ENCODE data around the gene HAGHL. TPM values are rescaled to one million over a fixed set of nuclear protein-coding genes. Genes with fewer than 3 reads are reported as not detected.
"Not testable (repeated sequence)": the region's sequence is repeated elsewhere in the genome, so short reads cannot be mapped to it uniquely, and the experiment has no call there.

Gene HAGHL
- total and polyA plus RNA-seq, 2 donors (not counting 1 experiment from before 2014, with no cell fraction given) = 3.7 to 16.3 TPM

- H3K27ac ChIP-seq (ENCODE audit: insufficient read depth, low read length); H3K79me2 ChIP-seq (ENCODE audit: control insufficient read depth, insufficient read depth, low read length); H3K4me2 ChIP-seq (ENCODE audit: extremely low read depth, insufficient read depth, low read length): not testable (repeated sequence)
Measured at GRCh38 chr16:712740-713250, 14.1 kb upstream of the HAGHL start.

GRCh38 chr16:714079-714478, 12.8 kb upstream of the HAGHL start:
- Histone ChIP-seq H3K4me1 (ENCODE audit: control insufficient read depth, extremely low read depth, insufficient read depth, low read length) (peaks cover 14% of the 10 kb centered on the region), H2AFZ (ENCODE audit: low read length) (no peak overlapping the region), H3K4me2 (ENCODE audit: extremely low read depth, insufficient read depth, low read length) (no peak overlapping the region), H3K9me3 (ENCODE audit: control insufficient read depth, insufficient read depth, low read depth, low read length) (no peaks in the 10 kb centered on the region), H3K79me2 (ENCODE audit: control insufficient read depth, insufficient read depth, low read length) (no peaks in the 10 kb centered on the region), H4K20me1 (ENCODE audit: control insufficient read depth, extremely low read depth, insufficient read depth, low read length) (no peaks in the 10 kb centered on the region), H3K9ac (ENCODE audit: insufficient read depth, low read length) (no peak overlapping the region), H3K36me3 (ENCODE audit: control insufficient read depth, insufficient read depth, low read length) (no peaks in the 10 kb centered on the region), H3K27ac (ENCODE audit: insufficient read depth, low read length) (no peak overlapping the region), H3K27me3 (ENCODE audit: control insufficient read depth, insufficient read depth, low read length) (no peaks in the 10 kb centered on the region), H3K4me3 (replicated peaks in 1 of 4; ENCODE audit: control extremely low read depth in 1 of 4, insufficient read depth in 1 of 4, low read depth in 3 of 4, low read length in 4 of 4) (no peak overlapping the region)
- DNase-seq (ENCODE audit: low read depth in 2 of 2) = no peak
- no peak for TF ChIP-seq CTCF (conservative IDR thresholded peaks at IDR 0.05 in 1 of 2, IDR thresholded peaks at IDR 0.05 in 1 of 2; ENCODE audit: low read depth in 1 of 2, low read length in 2 of 2)
- TF ChIP-seq EZH2 (IDR thresholded peaks at IDR 0.05; ENCODE audit: low read length, missing control alignments) = no peak

More at GRCh38 chr16:712740-713250, 14.1 kb upstream of the HAGHL start:
- not testable (repeated sequence) for H3K9ac ChIP-seq (ENCODE audit: insufficient read depth, low read length); H2AFZ ChIP-seq (ENCODE audit: low read length); H3K36me3 ChIP-seq (ENCODE audit: control insufficient read depth, insufficient read depth, low read length); H3K4me3 ChIP-seq (replicated peaks in 1 of 4; ENCODE audit: control extremely low read depth in 1 of 4, insufficient read depth in 1 of 4, low read depth in 3 of 4, low read length in 4 of 4); H3K27me3 ChIP-seq (ENCODE audit: control insufficient read depth, insufficient read depth, low read length); H3K9me3 ChIP-seq (ENCODE audit: control insufficient read depth, insufficient read depth, low read depth, low read length); H4K20me1 ChIP-seq (ENCODE audit: control insufficient read depth, extremely low read depth, insufficient read depth, low read length)
- DNase-seq (ENCODE audit: low read depth in 2 of 2) = peak; percentile 89 to 93
- peaks cover 13% of the 10 kb centered on the region for H3K4me1 ChIP-seq (ENCODE audit: control insufficient read depth, extremely low read depth, insufficient read depth, low read length)
- TF ChIP-seq CTCF (conservative IDR thresholded peaks at IDR 0.05 in 1 of 2, IDR thresholded peaks at IDR 0.05 in 1 of 2; ENCODE audit: low read depth in 1 of 2, low read length in 2 of 2) = peak in 1 of 2 donors; percentile 36

DNA sequence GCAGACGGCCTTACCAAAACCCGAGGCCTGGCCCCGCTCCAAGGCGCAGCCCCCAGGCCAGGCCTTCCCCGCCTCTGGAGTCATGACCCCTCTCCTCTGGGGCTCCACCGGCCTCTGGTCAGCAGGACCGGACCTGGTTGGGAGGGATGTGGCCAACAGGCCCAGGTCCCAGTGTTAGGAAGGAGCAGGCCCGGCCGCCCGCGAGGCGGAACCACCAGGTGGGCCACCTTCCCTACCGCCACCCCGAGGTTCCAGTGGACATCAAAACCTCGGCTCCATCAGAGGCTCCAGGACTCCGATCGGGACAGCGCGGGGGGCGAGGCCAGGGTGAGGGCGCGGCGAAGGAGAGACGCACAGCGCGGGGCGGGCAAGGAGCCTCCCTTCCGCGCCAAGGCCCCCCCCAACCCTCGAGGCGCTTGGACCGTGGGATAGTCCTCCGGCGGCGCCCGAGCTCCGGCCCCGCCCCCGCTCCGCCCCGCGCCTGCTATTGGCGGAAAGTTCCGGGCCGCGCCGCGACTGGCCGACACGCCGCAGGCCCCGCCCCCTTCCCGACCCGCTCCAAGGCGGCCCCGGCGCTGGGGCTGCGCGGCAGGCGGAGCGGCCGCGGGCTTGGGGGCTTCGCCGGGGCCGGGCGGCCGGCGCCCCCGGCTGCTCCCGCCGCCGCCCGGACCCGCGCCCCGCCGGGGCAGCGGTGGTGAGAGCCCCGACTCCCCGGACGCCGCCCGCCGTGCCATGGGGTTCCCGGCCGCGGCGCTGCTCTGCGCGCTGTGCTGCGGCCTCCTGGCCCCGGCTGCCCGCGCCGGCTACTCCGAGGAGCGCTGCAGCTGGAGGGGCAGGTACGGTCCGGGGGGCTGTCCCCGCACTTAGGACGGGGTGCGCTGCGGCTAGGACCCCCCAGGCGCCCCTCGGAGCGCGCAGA, 12.1 kb upstream of the HAGHL start, which contains the start of gene METRN:
Gene METRN, plus strand, starts transcription at position 561 of the 919 bp plus-strand sequence. Its CDS starts 172 bp downstream, at position 733.
- peak; percentile 76 to 81 for DNase-seq (ENCODE audit: low read depth in 2 of 2)
- Histone ChIP-seq H3K4me3 (replicated peaks in 1 of 4; ENCODE audit: control extremely low read depth in 1 of 4, insufficient read depth in 1 of 4, low read depth in 3 of 4, low read length in 4 of 4) (peak within 1 kb of the TSS; percentile 27 to 64 (median 48)), H3K4me2 (ENCODE audit: extremely low read depth, insufficient read depth, low read length) (peak within 1 kb of the TSS; percentile 80), H3K27me3 (ENCODE audit: control insufficient read depth, insufficient read depth, low read length) (no peaks in the 10 kb centered on the region), H2AFZ (ENCODE audit: low read length) (no peak within 1 kb of the TSS), H3K27ac (ENCODE audit: insufficient read depth, low read length) (peak within 1 kb of the TSS; percentile 20), H3K36me3 (ENCODE audit: control insufficient read depth, insufficient read depth, low read length) (no peaks in the 10 kb centered on the region), H3K79me2 (ENCODE audit: control insufficient read depth, insufficient read depth, low read length) (no peaks in the 10 kb centered on the region), H3K4me1 (ENCODE audit: control insufficient read depth, extremely low read depth, insufficient read depth, low read length) (peaks cover 16% of the 10 kb centered on the region), H3K9ac (ENCODE audit: insufficient read depth, low read length) (peak within 1 kb of the TSS; percentile 23), H3K9me3 (ENCODE audit: control insufficient read depth, insufficient read depth, low read depth, low read length) (no peaks in the 10 kb centered on the region), H4K20me1 (ENCODE audit: control insufficient read depth, extremely low read depth, insufficient read depth, low read length) (no peaks in the 10 kb centered on the region)
- TF ChIP-seq CTCF (conservative IDR thresholded peaks at IDR 0.05 in 1 of 2, IDR thresholded peaks at IDR 0.05 in 1 of 2; ENCODE audit: low read depth in 1 of 2, low read length in 2 of 2) (no peak), EZH2 (IDR thresholded peaks at IDR 0.05; ENCODE audit: low read length, missing control alignments) (no peak)

Measured in fibroblast of lung (primary cell).